K562 (cell line): Measurements from ENCODE around the gene TXLNA. TPM values are rescaled to one million over a fixed set of nuclear protein-coding genes. Genes with fewer than 3 reads are reported as not detected.

Experiments used
- ATF6 ChIP-seq: sonication (generic); formaldehyde crosslinking; IDR thresholded peaks from 2 replicates; pipeline ENCODE4 v1.4.0; 2020; ENCODE audit warnings: mild to moderate bottlenecking, missing genetic modification reagents
- CCNT2 ChIP-seq: IDR thresholded peaks from 2 replicates; pipeline ENCODE4 v1.6.1; 2011; ENCODE audit warnings: borderline replicate concordance, low read depth, mild to moderate bottlenecking, moderate library complexity, mixed read lengths, low read length; ENCODE audit not compliant: insufficient read length; ENCODE audit errors: extremely low read depth
- ELF1 ChIP-seq: fragments of 200-800 bp; sonication (Bioruptor generic); IDR thresholded peaks from 2 replicates; pipeline ENCODE4 v1.6.1; 2016; ENCODE audit warnings: missing genetic modification characterization, missing compliant biosample characterization
- HIVEP1 ChIP-seq: fragments of 250-450 bp; sonication (Bioruptor Pico); IDR thresholded peaks from 2 replicates; pipeline ENCODE4 v1.4.0; 2020; ENCODE audit warnings: mild to moderate bottlenecking
- HSF4 ChIP-seq: fragments of 250-450 bp; sonication (Bioruptor Pico); IDR thresholded peaks from 2 replicates; pipeline ENCODE4 v2.1.2; 2022; ENCODE audit warnings: mild to moderate bottlenecking, moderate library complexity, borderline replicate concordance
- JUN ChIP-seq, 2 experiments: sonication (generic) in 1 of 2; formaldehyde crosslinking in 1 of 2; IDR thresholded peaks; 2 replicates each; pipeline versions ENCODE4 v1.6.1 to v1.8.0; 2012 to 2022; ENCODE audit warnings: borderline replicate concordance in 2 of 2, mild to moderate bottlenecking in 2 of 2, improper control_type of control experiment in 1 of 2, low read depth in 1 of 2, low read length in 1 of 2, missing genetic modification reagents in 1 of 2
- KDM1A ChIP-seq, 2 experiments: fragments of 450-650 bp; IDR thresholded peaks; 2 replicates each; pipeline ENCODE4 v1.6.1; 2016; ENCODE audit warnings: mild to moderate bottlenecking in 2 of 2
- L3MBTL2 ChIP-seq: fragments of 450-650 bp; IDR thresholded peaks from 2 replicates; pipeline ENCODE4 v1.6.1; 2016; ENCODE audit warnings: mild to moderate bottlenecking, moderate library complexity
- NFIX ChIP-seq: fragments of 250-450 bp; sonication (Bioruptor Pico); IDR thresholded peaks from 2 replicates; pipeline ENCODE4 v1.4.0; 2020; ENCODE audit warnings: low read depth, mild to moderate bottlenecking, moderate library complexity
- NR3C1 ChIP-seq: sonication (generic); formaldehyde crosslinking; IDR thresholded peaks from 2 replicates; pipeline ENCODE4 v1.8.1; 2022; ENCODE audit warnings: missing genetic modification reagents
- NR4A1 ChIP-seq, 2 experiments: fragments of 250-450 bp in 1 of 2; fragments of 450-650 bp in 1 of 2; sonication (Bioruptor Pico) in 1 of 2; IDR thresholded peaks; 2 replicates each; pipeline versions ENCODE4 v1.4.0 to v1.6.1; 2016 to 2020; ENCODE audit warnings: mild to moderate bottlenecking in 2 of 2, missing compliant biosample characterization in 1 of 2, missing genetic modification characterization in 1 of 2, moderate library complexity in 1 of 2
- PHF8 ChIP-seq: fragments of 200-600 bp; sonication (generic); IDR thresholded peaks from 2 replicates; pipeline ENCODE4 v1.6.1; 2012; ENCODE audit warnings: mixed run types, mild to moderate bottlenecking, inconsistent platforms, low read length, moderate library complexity, borderline replicate concordance
- PRMT5 ChIP-seq: sonication (generic); formaldehyde crosslinking; IDR thresholded peaks from 2 replicates; pipeline ENCODE4 v1.5.0; 2020; ENCODE audit warnings: missing genetic modification reagents
- RFX7 ChIP-seq: fragments of 250-450 bp; sonication (Bioruptor Pico); IDR thresholded peaks from 2 replicates; pipeline ENCODE4 v1.5.1; 2021; ENCODE audit warnings: mild to moderate bottlenecking
- SNAPC5 ChIP-seq: fragments of 250-450 bp; sonication (Bioruptor Pico); IDR thresholded peaks from 2 replicates; pipeline ENCODE4 v1.8.0; 2021; ENCODE audit warnings: moderate library complexity, mild to moderate bottlenecking, inconsistent platforms
- ZFP30 ChIP-seq: fragments of 250-450 bp; sonication (Bioruptor Pico); IDR thresholded peaks from 2 replicates; pipeline ENCODE4 v1.8.0; 2022; ENCODE audit warnings: moderate library complexity, mild to moderate bottlenecking, inconsistent platforms, borderline replicate concordance
- ZSCAN29 ChIP-seq: fragments of 450-650 bp; IDR thresholded peaks from 2 replicates; pipeline ENCODE4 v1.6.1; 2017
- polyA plus RNA-seq, 8 experiments: library from polyadenylated mRNA; depleted of rRNA in 4 of 8; stranded (reverse) in 5 of 8; unstranded in 3 of 8; fragments of >200 nt; fragmentation: Nextera tagmentation in 2 of 8; fragmentation: Illumina TruSeq in 1 of 8; extraction: Ambion mirVana in 2 of 8; extraction: Trizol in 1 of 8; gene quantifications; 2 replicates each; pipeline versions ENCODE4 v1.2.1 to v1.2.3, GENCODE V29; 2011 to 2014; ENCODE audit warnings: inconsistent platforms in 1 of 8, missing spikeins in 1 of 8
- total RNA-seq, 7 experiments: library from RNA; depleted of rRNA in 6 of 7; stranded (reverse); fragments of >200 nt in 6 of 7; fragmentation: Illumina TruSeq in 2 of 7; extraction: Trizol in 2 of 7; gene quantifications; 2 replicates each; pipeline versions ENCODE4 v1.2.1 to v1.2.3, GENCODE V29; 2011 to 2021; ENCODE audit warnings: low replicate concordance in 1 of 7
- TF ChIP-seq, protein P1 (sequence below): sonication (generic); IDR thresholded peaks from 2 replicates; pipeline ENCODE4 v1.6.1; 2016
- TF ChIP-seq, protein P2 (sequence below): fragments of 250-450 bp; sonication (Bioruptor Pico); IDR thresholded peaks from 2 replicates; pipeline ENCODE4 v1.5.0; 2021; ENCODE audit warnings: mild to moderate bottlenecking, moderate library complexity

Gene TXLNA
- total and polyA plus RNA-seq, 9 of the 15 experiments (the other 6 are each of a cell fraction or from before 2014, with no cell fraction given): 9.2 to 54.5 (median 39.3) TPM

- peak; percentile 31; the same call in 1 of the 2 replicates for TF ChIP-seq NFIX (CRISPR knock-in tag)
- 0 out of 2 replicates have a peak, but pooled peaks have one; percentile 37 for TF ChIP-seq HSF4
- no peak for TF ChIP-seq RFX7 (CRISPR knock-in tag)
- peak; percentile 57; the same call in 1 of the 2 replicates for TF ChIP-seq JUN (IDR thresholded peaks at IDR 0.05; ENCODE audit: borderline replicate concordance, low read depth, low read length)
- no peak; the same call in 1 of the 2 replicates for TF ChIP-seq JUN (CRISPR knock-in tag; IDR thresholded peaks at IDR 0.05; ENCODE audit: borderline replicate concordance)
- TF ChIP-seq HIVEP1 (CRISPR knock-in tag): 0 out of 2 replicates have a peak, but pooled peaks have one; percentile 34
- no peak for TF ChIP-seq KDM1A (IDR thresholded peaks at IDR 0.05)
- TF ChIP-seq NR3C1 (CRISPR knock-in tag): no peak
- peak; percentile 94 for TF ChIP-seq PHF8
- TF ChIP-seq ZFP30 (CRISPR knock-in tag): no peak
- TF ChIP-seq SNAPC5: no peak
- no peak for TF ChIP-seq PRMT5 (CRISPR knock-in tag)
- TF ChIP-seq L3MBTL2: peak; percentile 100
- TF ChIP-seq ATF6 (CRISPR knock-in tag): peak; percentile 44; the same call in 1 of the 2 replicates
- TF ChIP-seq NR4A1 (CRISPR knock-in tag; IDR thresholded peaks at IDR 0.05): peak; percentile 17
- TF ChIP-seq NR4A1 (tag; IDR thresholded peaks at IDR 0.05): peak; percentile 89
- TF ChIP-seq, protein P1, sequence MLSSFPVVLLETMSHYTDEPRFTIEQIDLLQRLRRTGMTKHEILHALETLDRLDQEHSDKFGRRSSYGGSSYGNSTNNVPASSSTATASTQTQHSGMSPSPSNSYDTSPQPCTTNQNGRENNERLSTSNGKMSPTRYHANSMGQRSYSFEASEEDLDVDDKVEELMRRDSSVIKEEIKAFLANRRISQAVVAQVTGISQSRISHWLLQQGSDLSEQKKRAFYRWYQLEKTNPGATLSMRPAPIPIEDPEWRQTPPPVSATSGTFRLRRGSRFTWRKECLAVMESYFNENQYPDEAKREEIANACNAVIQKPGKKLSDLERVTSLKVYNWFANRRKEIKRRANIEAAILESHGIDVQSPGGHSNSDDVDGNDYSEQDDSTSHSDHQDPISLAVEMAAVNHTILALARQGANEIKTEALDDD: no peak
- TF ChIP-seq ZSCAN29: 0 out of 2 replicates have a peak, but pooled peaks have one; percentile 56
- TF ChIP-seq ELF1 (tag): peak; percentile 74
- peak; percentile 90 for TF ChIP-seq CCNT2
- TF ChIP-seq, protein P2, sequence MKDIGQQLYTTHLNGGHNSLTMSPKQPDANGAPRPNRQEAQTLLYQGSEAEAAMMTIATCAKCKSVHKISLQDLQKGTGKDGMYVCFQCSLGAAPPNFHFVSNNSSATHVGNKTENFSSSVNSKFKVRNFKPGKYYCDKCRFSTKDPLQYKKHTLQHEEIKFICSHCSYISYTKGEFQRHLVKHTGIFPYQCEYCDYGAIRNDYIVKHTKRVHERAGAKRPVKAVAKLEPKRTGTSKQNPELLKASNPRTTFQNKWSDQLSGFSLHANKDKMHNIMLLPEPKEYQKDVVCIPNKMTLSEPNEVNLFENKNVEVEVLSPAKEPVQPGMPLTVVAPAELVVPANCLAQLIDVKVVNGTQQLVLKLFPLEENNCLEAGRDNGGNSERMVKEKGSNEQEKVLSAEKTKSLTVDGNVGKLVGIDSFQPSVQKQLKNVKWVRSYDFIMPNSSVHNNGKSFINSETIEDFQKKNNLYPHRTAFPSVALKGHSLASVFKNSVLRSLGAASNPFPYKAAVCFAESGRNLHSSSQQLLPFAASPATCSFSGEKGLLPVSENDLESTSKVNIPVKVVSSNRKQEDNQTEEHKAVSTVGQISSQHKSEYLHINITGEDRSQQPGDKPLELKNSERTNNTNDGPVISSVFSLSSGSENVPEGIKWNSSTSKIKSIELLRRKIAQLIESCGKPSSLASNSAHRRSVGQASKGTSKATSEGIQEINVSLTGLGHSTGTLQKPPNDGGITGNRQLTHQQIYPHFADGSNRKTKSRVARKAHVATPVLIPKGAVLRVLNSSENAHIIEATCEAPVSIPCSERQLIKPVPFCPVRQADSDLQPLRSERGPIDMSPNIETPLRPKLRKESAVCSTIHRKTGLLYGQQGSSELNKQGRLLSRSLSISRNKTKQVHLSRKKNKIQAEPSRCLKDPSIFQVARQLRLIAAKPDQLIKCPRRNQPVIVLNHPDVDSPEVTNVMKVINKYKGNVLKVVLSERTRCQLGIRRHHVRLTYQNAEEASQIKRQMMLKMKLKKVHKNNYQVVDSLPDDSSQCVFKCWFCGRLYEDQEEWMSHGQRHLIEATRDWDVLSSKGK (CRISPR knock-in tag): no peak
Measured at GRCh38 chr1:32179443-32180185, at the start of gene TXLNA (continued).
